ENCODE data around the gene FAM169A.
"Not testable (repeated sequence)": the region's sequence is repeated elsewhere in the genome, so short reads cannot be mapped to it uniquely, and the experiment has no call there.

The FAM169A gene

GRCh38 chr5:74869414-74869813, 3.2 kb upstream of the FAM169A start:
- DNase-seq, result not testable (repeated sequence)

- DNase-seq, result no peak
These were observed 492 bp upstream of the FAM169A start for GRCh38 chr5:74866596-74867162.

GRCh38 chr5:74865256-74865803, 857 bp downstream of the FAM169A start:
- no peak for DNase-seq

- DNase-seq, result no peak
These were observed 1.4 kb downstream of the FAM169A start for GRCh38 chr5:74864823-74865222.

- DNase-seq, result no peak
These were observed 2.5 kb downstream of the FAM169A start for GRCh38 chr5:74863726-74864125.

- no peak for DNase-seq
These were observed 4.0 kb downstream of the FAM169A start for GRCh38 chr5:74862221-74862620.

GRCh38 chr5:74856975-74857374, 9.2 kb downstream of the FAM169A start:
- DNase-seq, result not testable (repeated sequence)

- DNase-seq, result no peak
These were observed 12.9 kb downstream of the FAM169A start for GRCh38 chr5:74853256-74853655.

GRCh38 chr5:74851684-74852353, 14.4 kb downstream of the FAM169A start:
- DNase-seq, result no peak

- DNase-seq, result no peak
These were observed 15.3 kb downstream of the FAM169A start for GRCh38 chr5:74850789-74851425.

GRCh38 chr5:74850030-74850429, 16.2 kb downstream of the FAM169A start:
- DNase-seq, result no peak

- no peak for DNase-seq
These were observed 17.6 kb downstream of the FAM169A start for GRCh38 chr5:74848553-74849025.

- no peak for DNase-seq
These were observed 27.0 kb downstream of the FAM169A start for GRCh38 chr5:74839229-74839628.

GRCh38 chr5:74838262-74838661, 27.9 kb downstream of the FAM169A start:
- DNase-seq, result no peak

GRCh38 chr5:74837115-74837514, 29.1 kb downstream of the FAM169A start:
- DNase-seq, result no peak

GRCh38 chr5:74833537-74834266, 32.5 kb downstream of the FAM169A start:
- DNase-seq, result no peak

- DNase-seq, result no peak
These were observed 36.8 kb downstream of the FAM169A start for GRCh38 chr5:74829413-74829812.

- no peak for DNase-seq
These were observed 43.9 kb downstream of the FAM169A start for GRCh38 chr5:74822288-74822687.

GRCh38 chr5:74816875-74817274, 49.3 kb downstream of the FAM169A start:
- no peak for DNase-seq

- DNase-seq, result no peak
These were observed 55.3 kb downstream of the FAM169A start for GRCh38 chr5:74810915-74811314.

GRCh38 chr5:74801941-74802340, 64.2 kb downstream of the FAM169A start:
- no peak for DNase-seq

- no peak for DNase-seq
These were observed 65.0 kb downstream of the FAM169A start for GRCh38 chr5:74801197-74801596.
